Central memory CD8-positive, alpha-beta T cell (primary cell): ENCODE data around the gene NFIA.
"Not testable (repeated sequence)": the region's sequence is repeated elsewhere in the genome, so short reads cannot be mapped to it uniquely, and the experiment has no call there.

Experiments used
- ATAC-seq: fragments of 150-1000 bp; cut with Tn5 transposase; replicated peaks from 2 replicates; pipeline ENCODE4 v1.10.0; 2022; ENCODE audit warnings: mild to moderate bottlenecking, moderate FRiP score, moderate number of reproducible peaks; ENCODE audit not compliant: poor library complexity, severe bottlenecking; ENCODE audit errors: extremely low read depth
- DNase-seq, 2 donors: peaks; one replicate each; pipeline ENCODE4 v3.0.0; 2021; ENCODE audit warnings: low spot score in 2 of 2
- H3K27ac Mint-ChIP-seq: one replicate; pipeline ENCODE4 v1.8.0; 2022; ENCODE audit warnings: low read depth, mild to moderate bottlenecking, moderate library complexity, mixed read lengths
- H3K27me3 Mint-ChIP-seq: one replicate; pipeline ENCODE4 v1.8.0; 2022; ENCODE audit warnings: mixed read lengths
- H3K36me3 Mint-ChIP-seq: one replicate; pipeline ENCODE4 v1.8.0; 2022; ENCODE audit warnings: mild to moderate bottlenecking, moderate library complexity, mixed read lengths; ENCODE audit not compliant: insufficient read depth
- H3K4me1 Mint-ChIP-seq: one replicate; pipeline ENCODE4 v1.8.0; 2022; ENCODE audit warnings: mixed read lengths
- H3K4me3 Mint-ChIP-seq: one replicate; pipeline ENCODE4 v1.8.0; 2022; ENCODE audit warnings: mild to moderate bottlenecking, moderate library complexity, mixed read lengths
- H3K9me3 Mint-ChIP-seq: one replicate; pipeline ENCODE4 v1.8.0; 2022; ENCODE audit warnings: mixed read lengths

The NFIA gene

GRCh38 chr1:61455400-61455799 lies 373.0 kb downstream of the NFIA start:
- H3K9me3 Mint-ChIP-seq: no peaks in the 10 kb centered on the region
- H3K27ac Mint-ChIP-seq: no peak overlapping the region
- H3K36me3 Mint-ChIP-seq: peaks cover 8% of the 10 kb centered on the region

DNA sequence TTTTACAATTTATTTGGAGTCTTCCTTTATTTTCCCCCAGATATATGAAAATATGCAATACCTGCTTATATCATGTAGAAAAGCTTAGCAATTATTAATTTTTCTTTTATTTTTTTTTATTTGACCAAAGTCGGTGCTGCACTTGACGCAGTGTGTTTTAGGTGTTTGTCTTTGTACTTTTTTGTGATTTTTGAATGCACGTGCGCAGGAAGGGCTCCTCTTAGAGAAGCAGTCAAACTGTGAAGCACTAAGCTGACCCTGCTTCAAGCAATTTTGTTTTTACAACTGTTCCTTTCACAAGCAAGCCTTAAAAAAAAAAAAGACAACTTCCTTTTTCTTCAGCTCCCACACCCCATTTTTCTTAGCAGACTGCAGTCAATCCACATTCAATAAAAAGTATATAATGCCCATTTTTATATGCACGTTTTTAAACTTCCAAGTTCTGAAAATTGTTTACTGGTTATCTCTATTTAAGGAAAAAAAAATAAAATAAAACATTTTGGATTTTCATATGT lies 375.2 kb downstream of the NFIA start:
- Mint-ChIP-seq H3K27me3 (no peaks in the 10 kb centered on the region), H3K27ac (no peak overlapping the region), H3K36me3 (peaks cover 11% of the 10 kb centered on the region), H3K4me1 (peaks cover 11% of the 10 kb centered on the region), H3K9me3 (no peaks in the 10 kb centered on the region), H3K4me3 (no peak overlapping the region)
- DNase-seq: no peak
- no peak for ATAC-seq

More at GRCh38 chr1:61455400-61455799, 373.0 kb downstream of the NFIA start:
- DNase-seq: no peak
- ATAC-seq: no peak
- Mint-ChIP-seq H3K27me3 (no peaks in the 10 kb centered on the region), H3K4me3 (no peak overlapping the region), H3K4me1 (peaks cover 11% of the 10 kb centered on the region)

GRCh38 chr1:61459345-61459744 lies 377.0 kb downstream of the NFIA start:
- no peaks in the 10 kb centered on the region for H3K4me1 Mint-ChIP-seq
- H3K4me3 Mint-ChIP-seq: no peak overlapping the region
- no peak for DNase-seq
- no peaks in the 10 kb centered on the region for H3K27me3 Mint-ChIP-seq
- H3K9me3 Mint-ChIP-seq: no peaks in the 10 kb centered on the region
- peak; percentile 49 for ATAC-seq
- peaks cover 10% of the 10 kb centered on the region for H3K36me3 Mint-ChIP-seq
- no peak overlapping the region for H3K27ac Mint-ChIP-seq

DNA sequence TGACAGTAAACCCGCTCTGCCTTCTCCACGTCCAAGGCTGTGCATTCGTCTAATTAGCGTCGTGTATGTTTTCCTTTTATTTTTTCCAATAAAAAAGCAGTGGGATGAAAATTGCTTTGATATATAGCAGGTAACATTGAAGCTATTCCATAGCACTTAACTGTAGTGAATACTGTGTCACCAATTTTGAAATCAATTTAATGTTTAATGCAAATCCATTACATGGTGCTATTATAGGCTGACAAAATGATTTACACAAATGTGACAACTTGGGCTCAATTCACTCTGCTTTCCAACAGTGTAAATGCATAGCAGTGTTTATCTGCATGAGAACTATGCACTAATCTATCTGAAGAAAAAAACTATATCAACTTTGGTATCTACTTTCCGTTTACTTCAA lies 377.8 kb downstream of the NFIA start:
- no peak for ATAC-seq
- Mint-ChIP-seq H3K4me3 (no peak overlapping the region), H3K4me1 (no peaks in the 10 kb centered on the region), H3K9me3 (no peaks in the 10 kb centered on the region), H3K27me3 (no peaks in the 10 kb centered on the region), H3K27ac (no peak overlapping the region), H3K36me3 (peaks cover 10% of the 10 kb centered on the region)
- DNase-seq: no peak

GRCh38 chr1:61461406-61462384 lies 379.3 kb downstream of the NFIA start:
- ATAC-seq: no peak

GRCh38 chr1:61462628-61463027 lies 380.3 kb downstream of the NFIA start:
- Mint-ChIP-seq H3K9me3 (no peaks in the 10 kb centered on the region), H3K4me3 (no peak overlapping the region), H3K27ac (no peak overlapping the region), H3K36me3 (peaks cover 6% of the 10 kb centered on the region), H3K4me1 (no peaks in the 10 kb centered on the region), H3K27me3 (no peaks in the 10 kb centered on the region)
- ATAC-seq (no peak), DNase-seq (no peak)

More at GRCh38 chr1:61461406-61462384, 379.3 kb downstream of the NFIA start:
- Mint-ChIP-seq H3K36me3 (peaks cover 7% of the 10 kb centered on the region), H3K4me1 (no peaks in the 10 kb centered on the region), H3K4me3 (no peak overlapping the region), H3K27me3 (no peaks in the 10 kb centered on the region), H3K9me3 (no peaks in the 10 kb centered on the region), H3K27ac (no peak overlapping the region)
- no peak for DNase-seq

- no peak for DNase-seq
- ATAC-seq: no peak
- Mint-ChIP-seq H3K4me3 (no peak overlapping the region), H3K9me3 (no peaks in the 10 kb centered on the region), H3K27ac (no peak overlapping the region), H3K4me1 (no peaks in the 10 kb centered on the region), H3K36me3 (peaks cover 6% of the 10 kb centered on the region), H3K27me3 (no peaks in the 10 kb centered on the region)
Measured at GRCh38 chr1:61463220-61463619, 380.9 kb downstream of the NFIA start.

DNA sequence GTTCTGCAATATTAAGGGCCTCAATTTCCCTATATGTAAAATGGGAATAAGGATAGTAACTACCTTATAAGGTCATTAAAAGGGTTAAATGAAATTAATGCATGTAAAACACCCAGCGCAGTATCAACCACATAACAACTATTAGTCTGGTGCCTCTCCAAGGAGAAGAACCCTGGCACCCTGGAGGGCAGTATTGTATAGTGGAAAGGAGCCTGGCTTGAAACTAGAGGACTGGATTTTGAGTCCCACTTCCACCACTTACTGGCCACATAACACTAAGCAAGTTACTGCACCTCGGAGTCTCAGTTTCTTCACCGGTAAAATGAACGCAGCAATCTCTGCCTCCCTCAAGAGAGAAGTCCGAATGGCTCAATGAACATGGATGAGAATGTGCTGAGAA lies 385.5 kb downstream of the NFIA start:
- H3K9me3 Mint-ChIP-seq, H3K36me3 Mint-ChIP-seq, H3K4me1 Mint-ChIP-seq, H3K27ac Mint-ChIP-seq, ATAC-seq, DNase-seq, H3K27me3 Mint-ChIP-seq, H3K4me3 Mint-ChIP-seq: not testable (repeated sequence)

GRCh38 chr1:61469365-61469764 lies 387.0 kb downstream of the NFIA start:
- H3K4me3 Mint-ChIP-seq: no peak overlapping the region
- ATAC-seq: no peak

GRCh38 chr1:61472876-61473275 lies 390.5 kb downstream of the NFIA start:
- no peaks in the 10 kb centered on the region for H3K36me3 Mint-ChIP-seq
- H3K27me3 Mint-ChIP-seq: peaks cover 32% of the 10 kb centered on the region
- H3K9me3 Mint-ChIP-seq: no peaks in the 10 kb centered on the region
- DNase-seq (no peak), ATAC-seq (no peak)
- no peak overlapping the region for H3K27ac Mint-ChIP-seq
- no peak overlapping the region for H3K4me3 Mint-ChIP-seq
- H3K4me1 Mint-ChIP-seq: no peaks in the 10 kb centered on the region

More at GRCh38 chr1:61469365-61469764, 387.0 kb downstream of the NFIA start:
- Mint-ChIP-seq H3K27me3 (peaks cover 6% of the 10 kb centered on the region), H3K4me1 (no peaks in the 10 kb centered on the region), H3K9me3 (no peaks in the 10 kb centered on the region), H3K36me3 (no peaks in the 10 kb centered on the region), H3K27ac (no peak overlapping the region)
- DNase-seq: no peak

DNA sequence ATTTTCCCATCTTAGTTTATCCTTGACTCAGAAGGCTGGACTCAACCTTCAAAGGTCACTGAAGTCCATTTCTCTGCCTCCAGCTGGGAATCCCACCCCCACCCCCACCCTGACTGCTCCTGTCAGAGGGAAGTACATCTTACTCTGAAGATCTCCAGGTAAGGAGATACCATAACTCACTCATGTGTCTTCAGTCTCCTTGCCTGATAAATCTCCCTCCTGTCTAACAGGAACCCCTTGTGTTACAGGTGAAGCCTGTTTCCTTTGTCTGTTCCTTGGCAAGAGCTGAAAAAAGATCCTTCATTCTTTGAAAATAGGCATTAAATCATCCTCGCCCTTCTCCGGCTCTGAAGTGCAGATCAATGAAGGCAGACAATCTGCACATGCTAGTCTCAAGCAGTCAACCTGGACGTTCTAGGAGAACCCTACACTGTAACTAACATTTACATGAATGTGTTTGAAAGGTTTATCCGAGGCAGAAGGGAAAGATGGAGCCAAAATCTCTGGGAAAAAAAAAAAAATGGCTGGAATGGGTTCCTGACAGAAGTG lies 392.0 kb downstream of the NFIA start:
- DNase-seq (no peak), ATAC-seq (no peak)
- Mint-ChIP-seq H3K27ac (no peak overlapping the region), H3K4me3 (no peak overlapping the region), H3K9me3 (no peaks in the 10 kb centered on the region), H3K27me3 (peaks cover 32% of the 10 kb centered on the region), H3K4me1 (no peaks in the 10 kb centered on the region), H3K36me3 (no peaks in the 10 kb centered on the region)

GRCh38 chr1:61474963-61475362 lies 392.6 kb downstream of the NFIA start:
- H3K36me3 Mint-ChIP-seq: no peaks in the 10 kb centered on the region
- DNase-seq: no peak
- H3K4me3 Mint-ChIP-seq: no peak overlapping the region
- no peaks in the 10 kb centered on the region for H3K9me3 Mint-ChIP-seq
- ATAC-seq: no peak
- H3K27me3 Mint-ChIP-seq: peaks cover 32% of the 10 kb centered on the region
- H3K27ac Mint-ChIP-seq: no peak overlapping the region
- H3K4me1 Mint-ChIP-seq: no peaks in the 10 kb centered on the region

DNA sequence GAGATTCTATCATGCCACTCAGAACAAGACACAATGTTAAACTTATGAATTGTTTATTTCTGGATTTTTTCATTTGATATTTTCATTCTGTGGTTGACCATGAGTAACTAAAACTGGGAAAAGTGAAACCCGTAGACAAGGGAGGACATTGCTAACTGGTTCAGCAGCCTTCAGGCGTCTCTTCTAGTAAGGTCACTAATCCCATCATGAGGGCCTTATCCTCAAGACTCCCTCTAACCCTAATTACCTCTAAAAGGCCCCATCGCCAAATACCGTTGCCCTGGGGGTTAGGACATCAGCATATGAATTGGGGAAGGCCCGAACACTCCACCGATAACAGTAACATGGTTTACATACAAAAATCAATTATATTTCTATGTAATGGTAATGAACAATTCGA lies 394.9 kb downstream of the NFIA start:
- Mint-ChIP-seq H3K9me3 (no peaks in the 10 kb centered on the region), H3K4me1 (no peaks in the 10 kb centered on the region), H3K4me3 (no peak overlapping the region), H3K27me3 (peaks cover 56% of the 10 kb centered on the region), H3K36me3 (no peaks in the 10 kb centered on the region), H3K27ac (no peak overlapping the region)
- DNase-seq (no peak), ATAC-seq (no peak)
